ENCODE data around the gene KTI12. TPM values are rescaled to one million over a fixed set of nuclear protein-coding genes. Genes with fewer than 3 reads are reported as not detected.
"Not testable (repeated sequence)": the region's sequence is repeated elsewhere in the genome, so short reads cannot be mapped to it uniquely, and the experiment has no call there.

Gene KTI12
- total RNA-seq, 1 experiment from 2014 or later: 9.1 TPM

GRCh38 chr1:52032124-52032784, 1.4 kb downstream of the KTI12 start:
- no peaks in the 10 kb centered on the region for H3K27me3 Mint-ChIP-seq (ENCODE audit: unreplicated experiment)
- peaks cover 30% of the 10 kb centered on the region for H3K4me1 Mint-ChIP-seq (ENCODE audit: low read depth, unreplicated experiment)
- no peaks in the 10 kb centered on the region for H3K9me3 Mint-ChIP-seq (ENCODE audit: low read depth, unreplicated experiment)
- H3K4me3 Mint-ChIP-seq (ENCODE audit: low read depth, unreplicated experiment): peak overlapping the region; percentile 95
- peaks cover 39% of the 10 kb centered on the region for H3K36me3 Mint-ChIP-seq (ENCODE audit: insufficient read depth, unreplicated experiment)
- H3K27ac Mint-ChIP-seq (ENCODE audit: unreplicated experiment): peak overlapping the region; percentile 93
- BruUV-seq (replicated peaks): TSS peak; percentile 74
- intact Hi-C loops (cut with micrococcal nuclease; ENCODE audit: unreplicated experiment): no loop called here
- CTCF ChIA-PET: interaction anchor here (0.6 kb wide), 2 partner anchors 41 to 48 kb away, joined by 7 to 11 read pairs; no protein-coding TSS in a partner anchor
- DNase-seq: no peak
- TF ChIP-seq CTCF (IDR thresholded peaks at IDR 0.05; ENCODE audit: unreplicated experiment): no peak

GRCh38 chr1:52028839-52029238, 4.8 kb downstream of the KTI12 start:
- BruUV-seq (replicated peaks); CTCF ChIA-PET; H3K4me3 Mint-ChIP-seq (ENCODE audit: low read depth, unreplicated experiment); H3K27ac Mint-ChIP-seq (ENCODE audit: unreplicated experiment); H3K9me3 Mint-ChIP-seq (ENCODE audit: low read depth, unreplicated experiment); H3K27me3 Mint-ChIP-seq (ENCODE audit: unreplicated experiment); DNase-seq: not testable (repeated sequence)
- intact Hi-C loops (cut with micrococcal nuclease; ENCODE audit: unreplicated experiment): loop anchor here (5.0 kb wide), 1 partner anchor 572 kb away; no protein-coding TSS in a partner anchor
- H3K4me1 Mint-ChIP-seq (ENCODE audit: low read depth, unreplicated experiment): peaks cover 30% of the 10 kb centered on the region
- peaks cover 41% of the 10 kb centered on the region for H3K36me3 Mint-ChIP-seq (ENCODE audit: insufficient read depth, unreplicated experiment)

- CTCF ChIA-PET: no interaction called here
- peaks cover 41% of the 10 kb centered on the region for H3K36me3 Mint-ChIP-seq (ENCODE audit: insufficient read depth, unreplicated experiment)
- H3K27ac Mint-ChIP-seq (ENCODE audit: unreplicated experiment): no peak overlapping the region
- no peak overlapping the region for H3K4me3 Mint-ChIP-seq (ENCODE audit: low read depth, unreplicated experiment)
- H3K9me3 Mint-ChIP-seq (ENCODE audit: low read depth, unreplicated experiment): no peaks in the 10 kb centered on the region
- intact Hi-C loops (cut with micrococcal nuclease; ENCODE audit: unreplicated experiment): loop anchor here (5.0 kb wide), 1 partner anchor 571 kb away; no protein-coding TSS in a partner anchor
- no peaks in the 10 kb centered on the region for H3K27me3 Mint-ChIP-seq (ENCODE audit: unreplicated experiment)
- peaks cover 30% of the 10 kb centered on the region for H3K4me1 Mint-ChIP-seq (ENCODE audit: low read depth, unreplicated experiment)
- TF ChIP-seq CTCF (IDR thresholded peaks at IDR 0.05; ENCODE audit: unreplicated experiment): no peak
- no peak for DNase-seq
- no TSS peak for BruUV-seq (replicated peaks)
These were observed 5.3 kb downstream of the KTI12 start for GRCh38 chr1:52028328-52028727.

GRCh38 chr1:52026278-52026677, 7.3 kb downstream of the KTI12 start:
- intact Hi-C loops (cut with micrococcal nuclease; ENCODE audit: unreplicated experiment): loop anchor here (5.0 kb wide), 1 partner anchor 569 kb away; no protein-coding TSS in a partner anchor
- H3K9me3 Mint-ChIP-seq (ENCODE audit: low read depth, unreplicated experiment): no peaks in the 10 kb centered on the region
- TF ChIP-seq CTCF (IDR thresholded peaks at IDR 0.05; ENCODE audit: unreplicated experiment): no peak
- H3K36me3 Mint-ChIP-seq (ENCODE audit: insufficient read depth, unreplicated experiment): peaks cover 26% of the 10 kb centered on the region
- no peaks in the 10 kb centered on the region for H3K27me3 Mint-ChIP-seq (ENCODE audit: unreplicated experiment)
- H3K4me3 Mint-ChIP-seq (ENCODE audit: low read depth, unreplicated experiment): no peak overlapping the region
- no TSS peak for BruUV-seq (replicated peaks)
- CTCF ChIA-PET: no interaction called here
- H3K4me1 Mint-ChIP-seq (ENCODE audit: low read depth, unreplicated experiment): peaks cover 17% of the 10 kb centered on the region
- no peak overlapping the region for H3K27ac Mint-ChIP-seq (ENCODE audit: unreplicated experiment)
- no peak for DNase-seq

GRCh38 chr1:52022133-52022532, 11.5 kb downstream of the KTI12 start:
- peaks cover 22% of the 10 kb centered on the region for H3K36me3 Mint-ChIP-seq (ENCODE audit: insufficient read depth, unreplicated experiment)
- no peak for DNase-seq
- H3K27ac Mint-ChIP-seq (ENCODE audit: unreplicated experiment): no peak overlapping the region

More at GRCh38 chr1:52022133-52022532, 11.5 kb downstream of the KTI12 start:
- Mint-ChIP-seq H3K4me3 (ENCODE audit: low read depth, unreplicated experiment) (no peak overlapping the region), H3K27me3 (ENCODE audit: unreplicated experiment) (no peaks in the 10 kb centered on the region), H3K9me3 (ENCODE audit: low read depth, unreplicated experiment) (no peaks in the 10 kb centered on the region), H3K4me1 (ENCODE audit: low read depth, unreplicated experiment) (no peaks in the 10 kb centered on the region)
- no TSS peak for BruUV-seq (replicated peaks)
- no peak for TF ChIP-seq CTCF (IDR thresholded peaks at IDR 0.05; ENCODE audit: unreplicated experiment)
- CTCF ChIA-PET: interaction anchor here (1.0 kb wide), 1 partner anchor 641 kb away, joined by 3 read pairs; no protein-coding TSS in a partner anchor
- intact Hi-C loops (cut with micrococcal nuclease; ENCODE audit: unreplicated experiment): no loop called here

Measured in Calu3 (cell line).